Activated CD4-positive, alpha-beta memory T cell treated with anti-CD3 and anti-CD28 coated beads, Interleukin-2, amount 10 ng/mL, durations not matched to agents 7 days and 5 days (primary cell): ENCODE results near the gene CFAP221. TPM values are rescaled to one million over a fixed set of nuclear protein-coding genes. Genes with fewer than 3 reads are reported as not detected.

ENCODE experiments used
- CTCF ChIA-PET: fragments of 350-600 bp; sonication (Branson Sonifier 250); formaldehyde crosslinking; loops from one replicate; lab custom pipeline; 2021; ENCODE audit warnings: antibody characterized with exemption, inconsistent platforms; lab: Charles Lee
- POLR2A ChIA-PET: fragments of 350-600 bp; sonication (Branson Sonifier 250); formaldehyde crosslinking; loops from one replicate; lab custom pipeline; 2021; ENCODE audit warnings: antibody characterized with exemption; lab: Charles Lee
- DNase-seq: peaks from one replicate; pipeline ENCODE4 v3.0.0-alpha.2; 2020
- H3K27ac Mint-ChIP-seq: one replicate; pipeline ENCODE4 v1.8.0; 2021; ENCODE audit warnings: mild to moderate bottlenecking, mixed read lengths
- H3K27me3 Mint-ChIP-seq: one replicate; pipeline ENCODE4 v1.8.0; 2021; ENCODE audit warnings: mixed read lengths
- H3K36me3 Mint-ChIP-seq: one replicate; pipeline ENCODE4 v1.8.0; 2021; ENCODE audit warnings: low read depth, mixed read lengths
- H3K4me1 Mint-ChIP-seq: one replicate; pipeline ENCODE4 v1.8.0; 2021; ENCODE audit warnings: mixed read lengths
- H3K4me3 Mint-ChIP-seq: one replicate; pipeline ENCODE4 v1.8.0; 2021; ENCODE audit warnings: mild to moderate bottlenecking, mixed read lengths
- H3K9me3 Mint-ChIP-seq: one replicate; pipeline ENCODE4 v1.8.0; 2021; ENCODE audit warnings: mixed read lengths
- total RNA-seq, 2 experiments: library from RNA; stranded (reverse); gene quantifications; one replicate each; pipeline ENCODE4 v1.2.3, GENCODE V29; 2021

The CFAP221 gene
- total RNA-seq, 2 experiments from 2014 or later = not detected

DNA sequence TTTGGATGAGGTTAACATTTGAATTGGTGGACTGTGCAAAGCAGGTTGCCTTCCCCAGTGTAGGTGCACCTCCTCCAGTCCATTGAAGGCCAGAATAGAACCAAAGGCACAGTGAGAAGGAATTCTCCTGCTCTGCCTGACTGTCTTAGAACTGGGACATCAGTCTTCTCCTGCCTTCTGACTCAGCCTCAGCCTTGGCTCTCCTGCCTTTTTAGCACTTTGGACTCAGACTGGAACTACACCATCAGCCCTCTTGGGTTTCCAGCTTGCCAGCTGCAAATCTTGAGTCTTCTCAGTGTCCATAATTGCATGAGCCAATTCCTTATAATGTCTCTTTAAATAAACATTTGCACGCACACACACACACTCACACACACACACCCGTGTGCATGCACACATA is 126.8 kb downstream of the CFAP221 start:
- no peaks in the 10 kb centered on the region for H3K36me3 Mint-ChIP-seq
- no peak overlapping the region for H3K27ac Mint-ChIP-seq
- POLR2A ChIA-PET = interaction anchor here (1.4 kb wide), 1 partner anchor 8 kb away, joined by 4 read pairs; the partner anchor contains the start of gene TMEM177
- CTCF ChIA-PET = interaction anchor here (1.4 kb wide), 1 partner anchor 30 kb away, joined by 3 read pairs; no protein-coding TSS in a partner anchor
- peaks cover 6% of the 10 kb centered on the region for H3K27me3 Mint-ChIP-seq
- H3K4me3 Mint-ChIP-seq = no peak overlapping the region
- no peaks in the 10 kb centered on the region for H3K4me1 Mint-ChIP-seq
- no peaks in the 10 kb centered on the region for H3K9me3 Mint-ChIP-seq
- DNase-seq = no peak

DNA sequence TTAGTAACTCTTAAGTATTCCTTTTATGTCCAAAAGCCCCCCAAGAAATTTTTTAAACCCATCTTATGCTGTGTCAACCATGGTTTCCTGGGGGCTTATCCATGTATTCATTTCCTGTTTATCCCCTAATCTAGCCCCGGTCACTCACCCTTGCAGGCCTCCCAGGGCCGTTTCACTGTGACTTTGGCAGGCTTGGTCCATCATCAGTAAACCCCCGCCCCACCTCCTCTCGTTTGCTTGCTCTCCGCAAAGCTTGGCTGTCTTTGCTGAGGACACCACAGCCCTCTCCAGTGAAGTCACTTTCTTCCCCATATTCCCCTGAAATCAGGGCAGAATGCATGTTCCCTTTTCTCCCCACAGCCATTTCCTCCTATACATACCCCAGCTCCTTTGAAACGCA is 127.5 kb downstream of the CFAP221 start:
- Mint-ChIP-seq H3K9me3 (no peaks in the 10 kb centered on the region), H3K4me3 (no peak overlapping the region), H3K27ac (no peak overlapping the region), H3K36me3 (no peaks in the 10 kb centered on the region), H3K4me1 (no peaks in the 10 kb centered on the region), H3K27me3 (peaks cover 6% of the 10 kb centered on the region)
- ChIA-PET CTCF (no interaction called here), POLR2A (no interaction called here)
- DNase-seq = no peak

DNA sequence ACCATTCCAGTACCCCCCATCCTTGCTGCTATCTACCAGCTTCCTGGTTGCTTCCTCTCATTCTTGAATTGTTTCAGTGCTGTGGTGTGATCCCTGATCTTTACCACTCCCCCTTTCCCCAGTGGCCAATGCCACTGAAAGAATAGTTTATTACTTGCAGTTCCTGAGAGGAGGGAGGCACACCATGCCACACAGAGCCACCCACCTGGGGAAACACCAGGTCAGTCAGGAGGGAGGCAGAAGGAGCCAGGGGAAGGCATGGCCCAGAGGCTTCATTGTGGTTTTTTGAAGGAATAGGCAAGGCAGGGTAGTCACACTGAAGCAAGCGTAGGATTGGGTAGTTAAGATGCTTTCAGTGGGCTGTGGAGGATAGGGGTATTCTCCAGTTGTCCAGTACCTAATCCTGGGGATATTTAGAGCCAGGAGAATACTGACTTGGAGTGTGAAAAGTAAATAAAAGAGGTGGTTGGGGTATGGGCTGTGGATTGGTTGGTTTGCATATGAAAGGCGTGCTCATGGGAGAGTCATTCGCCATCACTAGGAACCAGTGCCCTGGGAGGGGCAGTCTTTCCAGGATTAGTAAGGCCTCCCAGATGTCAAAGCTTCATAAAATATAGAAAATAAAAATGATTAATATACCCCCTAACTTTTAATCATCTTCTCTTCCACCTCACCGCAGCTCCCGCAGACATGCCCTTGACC is 128.1 kb downstream of the CFAP221 start:
- DNase-seq = no peak

DNA sequence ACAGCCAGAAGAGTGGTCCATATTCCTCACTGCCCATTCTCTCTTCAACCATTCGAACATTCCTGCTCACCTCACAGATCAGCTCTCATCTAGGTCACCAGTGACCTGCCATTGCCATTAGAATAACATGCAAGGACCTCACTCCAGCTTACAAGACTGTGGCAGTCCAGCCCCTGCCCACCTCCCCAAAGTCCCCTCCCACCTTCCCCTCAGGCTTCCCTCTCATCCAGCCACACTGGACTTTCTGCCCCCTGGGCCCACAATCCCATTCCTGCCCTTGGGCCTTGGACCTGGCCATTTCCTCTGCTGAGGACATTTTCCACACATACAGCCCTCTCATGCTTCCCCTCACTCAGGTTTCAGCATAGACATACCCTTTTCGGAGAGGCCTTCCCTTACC is 129.5 kb downstream of the CFAP221 start:
- peak; percentile 13 for DNase-seq
- Mint-ChIP-seq H3K27me3 (peaks cover 8% of the 10 kb centered on the region), H3K4me3 (no peak overlapping the region), H3K4me1 (peaks cover 5% of the 10 kb centered on the region), H3K9me3 (no peaks in the 10 kb centered on the region), H3K27ac (no peak overlapping the region), H3K36me3 (no peaks in the 10 kb centered on the region)
- POLR2A ChIA-PET = no interaction called here
- CTCF ChIA-PET = interaction anchor here (0.7 kb wide), 1 partner anchor 163 kb away, joined by 3 read pairs; no protein-coding TSS in a partner anchor

More for the DNA sequence above, 128.1 kb downstream of the CFAP221 start:
- Mint-ChIP-seq H3K4me3 (no peak overlapping the region), H3K9me3 (no peaks in the 10 kb centered on the region), H3K27me3 (peaks cover 4% of the 10 kb centered on the region), H3K27ac (no peak overlapping the region), H3K4me1 (no peaks in the 10 kb centered on the region), H3K36me3 (no peaks in the 10 kb centered on the region)
- POLR2A ChIA-PET = no interaction called here
- CTCF ChIA-PET = no interaction called here

DNA sequence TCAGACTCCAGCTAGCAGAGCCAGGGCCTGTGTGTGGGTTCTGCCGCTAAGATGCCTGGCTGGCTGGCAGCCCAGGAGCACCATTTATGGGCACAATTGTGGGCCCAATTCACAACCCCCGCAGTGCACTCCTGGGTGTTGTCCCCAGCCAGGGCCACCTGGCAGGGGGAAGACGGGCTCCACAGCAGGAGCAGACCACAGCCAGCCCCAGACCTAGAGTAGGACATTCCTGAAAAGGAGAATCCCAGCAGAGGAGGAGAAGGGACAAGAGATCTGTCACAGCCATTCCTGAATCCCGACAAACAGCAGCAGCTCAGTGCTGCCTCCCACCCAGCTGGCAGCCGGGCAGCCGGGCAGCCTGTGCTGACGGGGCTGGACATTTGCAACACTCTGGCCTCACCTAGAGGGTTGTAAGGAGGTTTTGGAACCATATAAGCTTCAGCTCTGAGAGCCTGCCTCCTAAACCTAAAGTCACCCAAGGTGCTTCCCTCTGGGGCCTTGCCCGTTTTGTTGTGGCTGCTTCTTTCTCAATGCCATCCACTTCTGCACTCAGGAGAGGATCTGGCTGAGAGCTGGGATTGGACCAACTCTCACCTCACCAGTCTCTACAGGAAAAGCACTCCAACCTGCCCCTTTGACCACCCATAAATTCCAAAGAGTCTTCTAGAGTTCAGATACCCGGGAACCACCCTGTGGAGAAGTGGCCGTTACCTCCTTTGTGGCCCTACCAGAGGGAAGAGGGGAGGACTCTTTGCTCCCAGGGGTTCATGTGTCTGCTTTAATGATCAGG is 130.7 kb downstream of the CFAP221 start:
- Mint-ChIP-seq H3K9me3 (no peaks in the 10 kb centered on the region), H3K27me3 (peaks cover 8% of the 10 kb centered on the region)

DNA sequence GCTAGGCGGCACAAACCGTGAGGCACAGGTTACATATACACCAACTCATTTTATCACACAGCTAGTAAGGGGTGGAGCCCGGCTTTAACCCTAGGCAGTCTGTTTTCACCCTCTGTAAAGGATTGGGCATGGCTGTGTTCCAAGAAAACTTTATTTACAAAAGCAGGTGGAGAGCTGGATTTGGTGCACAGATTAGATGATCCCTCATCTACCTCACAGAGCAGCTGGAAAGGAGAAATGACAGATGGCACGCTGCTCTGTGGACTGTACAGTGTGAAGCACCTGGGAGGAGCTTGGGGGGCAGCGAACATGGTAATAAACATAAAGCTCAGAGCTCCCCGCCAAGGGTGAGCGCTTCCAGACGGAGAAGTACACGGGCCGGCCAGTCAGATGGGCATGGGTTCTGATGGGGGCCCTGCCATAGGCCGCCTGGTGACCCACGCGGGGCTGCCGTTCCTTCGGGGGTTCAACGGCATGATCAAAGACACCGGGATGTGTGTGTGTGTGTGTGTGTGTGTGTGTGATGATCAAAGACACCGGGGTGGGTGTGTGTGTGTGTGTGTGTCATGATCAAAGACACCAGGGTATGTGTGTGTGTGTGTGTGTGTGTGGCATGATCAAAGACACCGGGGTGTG is 133.9 kb downstream of the CFAP221 start:
- Mint-ChIP-seq H3K27ac (peak overlapping the region; percentile 69), H3K4me3 (peak overlapping the region; percentile 81), H3K9me3 (no peaks in the 10 kb centered on the region), H3K36me3 (peaks cover 4% of the 10 kb centered on the region), H3K4me1 (peaks cover 24% of the 10 kb centered on the region), H3K27me3 (peaks cover 8% of the 10 kb centered on the region)
- DNase-seq = peak; percentile 16
- CTCF ChIA-PET = interaction anchor here (0.9 to 2.2 kb wide), 8 partner anchors 14 to 635 kb away, joined by 3 to 15 read pairs (median 5); partner anchors contain the start of gene PTPN4
- POLR2A ChIA-PET = interaction anchor here (0.9 to 1.9 kb wide), 9 partner anchors 8 to 554 kb away, joined by 3 to 16 read pairs (median 4); partner anchors contain the start of gene PTPN4

More for the DNA sequence above, 130.7 kb downstream of the CFAP221 start:
- DNase-seq = peak; percentile 11
- POLR2A ChIA-PET = no interaction called here
- Mint-ChIP-seq H3K4me3 (no peak overlapping the region), H3K36me3 (peaks cover 4% of the 10 kb centered on the region), H3K27ac (no peak overlapping the region), H3K4me1 (peaks cover 12% of the 10 kb centered on the region)
- CTCF ChIA-PET = no interaction called here

DNA sequence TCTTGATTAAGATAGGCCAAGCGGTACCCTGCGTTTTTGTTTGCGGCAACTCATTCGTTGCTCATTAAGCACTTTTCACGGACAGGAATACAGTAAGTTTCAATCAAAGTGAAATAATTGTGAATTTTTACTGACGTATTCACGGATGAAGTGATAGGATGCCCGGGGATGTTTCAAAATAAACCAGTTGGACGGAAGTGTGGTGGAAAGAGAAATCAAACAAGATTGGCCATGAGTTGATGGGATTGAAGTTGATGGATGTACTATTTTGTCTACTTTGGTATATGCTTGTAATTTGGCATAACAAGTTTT is 135.2 kb downstream of the CFAP221 start:
- Mint-ChIP-seq H3K27ac (peak overlapping the region; percentile 77), H3K9me3 (no peaks in the 10 kb centered on the region), H3K27me3 (peaks cover 8% of the 10 kb centered on the region), H3K4me3 (peak overlapping the region; percentile 81), H3K36me3 (peaks cover 4% of the 10 kb centered on the region), H3K4me1 (peaks cover 24% of the 10 kb centered on the region)
- ChIA-PET CTCF (interaction anchor here (0.9 to 1.9 kb wide), 6 partner anchors 15 to 633 kb away, joined by 4 to 15 read pairs (median 5); no protein-coding TSS in a partner anchor), POLR2A (interaction anchor here (1.0 to 1.9 kb wide), 7 partner anchors 15 to 553 kb away, joined by 3 to 16 read pairs (median 5); partner anchors contain the start of gene PTPN4)
- no peak for DNase-seq

DNA sequence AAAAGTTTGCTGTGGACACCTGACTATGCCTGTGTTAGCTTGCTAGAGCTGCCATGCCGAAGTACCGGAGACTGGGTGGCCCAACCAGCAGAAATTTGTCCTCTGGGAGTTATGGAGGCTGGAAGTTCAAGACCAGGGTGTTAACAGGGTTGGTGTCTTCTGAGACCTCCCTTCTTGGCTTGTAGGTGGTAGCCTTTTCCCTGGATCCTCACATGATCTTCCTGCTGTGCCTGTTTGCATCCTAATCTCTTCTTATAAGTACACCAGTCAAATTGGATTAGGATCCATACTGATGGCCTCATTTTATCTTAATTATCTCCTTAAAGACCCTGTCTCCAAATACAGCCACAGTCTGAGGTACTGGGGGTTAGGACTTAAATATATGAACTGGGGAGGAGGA is 135.6 kb downstream of the CFAP221 start:
- DNase-seq = no peak
- H3K27me3 Mint-ChIP-seq = peaks cover 8% of the 10 kb centered on the region
- no peak overlapping the region for H3K27ac Mint-ChIP-seq
- no peaks in the 10 kb centered on the region for H3K9me3 Mint-ChIP-seq
- CTCF ChIA-PET = no interaction called here
- POLR2A ChIA-PET = no interaction called here
- peaks cover 24% of the 10 kb centered on the region for H3K4me1 Mint-ChIP-seq
- H3K4me3 Mint-ChIP-seq = peak overlapping the region; percentile 81
- H3K36me3 Mint-ChIP-seq = peaks cover 4% of the 10 kb centered on the region

DNA sequence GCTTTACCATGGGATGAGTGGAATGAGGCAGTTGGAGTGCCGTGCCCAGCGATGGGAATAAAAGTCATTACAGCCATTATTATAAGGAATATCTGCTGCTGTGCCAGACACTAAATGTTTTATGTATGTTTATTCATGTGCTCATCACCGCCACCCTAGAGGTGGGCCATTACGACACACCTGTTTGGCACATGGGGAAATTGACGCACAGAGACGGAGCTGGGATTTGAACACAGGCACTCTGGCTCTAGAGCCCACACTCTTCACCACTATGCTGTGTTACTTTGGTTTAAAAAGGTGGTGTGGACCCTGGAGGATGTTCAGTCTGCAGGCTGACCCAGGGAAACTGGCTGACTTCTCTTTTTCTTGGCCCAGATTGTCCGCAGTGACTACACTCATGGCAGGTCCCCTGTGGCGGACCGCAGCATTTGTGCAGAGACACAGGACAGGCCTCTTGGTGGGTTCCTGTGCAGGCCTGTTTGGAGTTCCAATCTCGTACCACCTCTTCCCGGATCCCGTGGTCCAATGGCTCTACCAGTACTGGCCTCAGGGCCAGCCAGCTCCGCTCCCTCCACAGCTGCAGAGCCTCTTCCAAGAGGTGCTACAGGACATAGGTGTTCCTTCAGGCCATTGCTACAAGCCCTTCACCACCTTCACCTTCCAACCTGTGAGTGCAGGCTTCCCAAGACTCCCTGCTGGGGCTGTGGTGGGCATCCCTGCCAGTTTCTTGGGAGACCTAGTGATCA is 136.4 kb downstream of the CFAP221 start:
- Mint-ChIP-seq H3K27me3 (peaks cover 8% of the 10 kb centered on the region), H3K27ac (no peak overlapping the region), H3K9me3 (no peaks in the 10 kb centered on the region), H3K4me3 (peak overlapping the region; percentile 14), H3K36me3 (peaks cover 4% of the 10 kb centered on the region), H3K4me1 (peaks cover 24% of the 10 kb centered on the region)
- ChIA-PET POLR2A (no interaction called here), CTCF (no interaction called here)
- DNase-seq = no peak

DNA sequence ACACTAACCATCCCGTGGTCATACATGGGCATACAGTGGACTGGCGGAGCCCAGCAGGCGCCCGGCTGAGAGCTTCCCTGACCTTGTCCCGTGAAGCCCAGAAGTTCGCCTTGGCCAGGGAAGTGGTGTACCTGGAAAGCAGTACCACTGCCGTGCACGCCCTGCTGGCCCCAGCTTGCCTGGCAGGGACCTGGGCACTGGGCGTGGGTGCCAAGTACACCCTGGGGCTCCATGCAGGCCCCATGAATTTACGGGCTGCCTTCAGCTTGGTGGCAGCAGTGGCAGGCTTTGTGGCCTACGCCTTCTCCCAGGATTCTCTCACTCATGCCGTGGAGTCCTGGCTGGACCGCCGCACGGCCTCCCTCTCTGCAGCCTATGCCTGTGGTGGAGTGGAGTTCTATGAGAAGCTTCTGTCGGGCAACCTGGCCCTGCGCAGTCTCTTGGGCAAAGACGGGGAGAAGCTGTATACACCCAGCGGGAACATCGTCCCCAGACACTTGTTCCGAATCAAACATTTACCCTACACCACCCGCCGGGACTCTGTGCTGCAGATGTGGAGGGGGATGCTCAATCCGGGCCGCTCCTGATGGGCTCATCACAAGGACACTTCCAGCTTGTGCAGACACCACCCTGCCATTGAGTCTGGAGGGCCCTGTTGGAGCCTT is 137.1 kb downstream of the CFAP221 start:
- DNase-seq = no peak

DNA sequence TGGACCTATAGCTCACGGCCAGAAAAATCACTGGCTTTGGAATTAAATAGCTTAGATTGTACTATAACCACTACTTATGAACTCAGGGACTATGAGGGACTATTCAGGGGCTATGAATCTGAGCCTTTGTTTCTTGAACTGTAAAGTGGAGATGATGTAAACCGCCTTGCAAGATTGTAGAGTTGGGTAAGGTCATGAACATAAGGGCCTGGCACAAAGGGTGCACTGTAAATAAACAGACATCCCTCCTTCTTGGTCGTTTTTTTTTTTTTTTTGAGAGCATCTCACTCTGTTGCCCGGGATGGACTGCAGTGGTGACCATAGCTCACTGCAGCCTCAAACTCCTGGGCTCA is 137.6 kb downstream of the CFAP221 start:
- H3K4me1 Mint-ChIP-seq = peaks cover 24% of the 10 kb centered on the region
- ChIA-PET POLR2A (no interaction called here), CTCF (interaction anchor here (0.7 to 0.8 kb wide), 2 partner anchors 21 to 23 kb away, joined by 3 read pairs; no protein-coding TSS in a partner anchor)
- no peaks in the 10 kb centered on the region for H3K9me3 Mint-ChIP-seq
- H3K27ac Mint-ChIP-seq = no peak overlapping the region
- peaks cover 4% of the 10 kb centered on the region for H3K36me3 Mint-ChIP-seq
- DNase-seq = no peak
- no peak overlapping the region for H3K4me3 Mint-ChIP-seq
- peaks cover 8% of the 10 kb centered on the region for H3K27me3 Mint-ChIP-seq

More for the DNA sequence above, 137.1 kb downstream of the CFAP221 start:
- Mint-ChIP-seq H3K27ac (no peak overlapping the region), H3K9me3 (no peaks in the 10 kb centered on the region), H3K36me3 (peaks cover 4% of the 10 kb centered on the region), H3K27me3 (peaks cover 8% of the 10 kb centered on the region), H3K4me3 (peak overlapping the region; percentile 14), H3K4me1 (peaks cover 24% of the 10 kb centered on the region)
- ChIA-PET CTCF (interaction anchor here (0.8 kb wide), 1 partner anchor 23 kb away, joined by 3 read pairs; no protein-coding TSS in a partner anchor), POLR2A (no interaction called here)

DNA sequence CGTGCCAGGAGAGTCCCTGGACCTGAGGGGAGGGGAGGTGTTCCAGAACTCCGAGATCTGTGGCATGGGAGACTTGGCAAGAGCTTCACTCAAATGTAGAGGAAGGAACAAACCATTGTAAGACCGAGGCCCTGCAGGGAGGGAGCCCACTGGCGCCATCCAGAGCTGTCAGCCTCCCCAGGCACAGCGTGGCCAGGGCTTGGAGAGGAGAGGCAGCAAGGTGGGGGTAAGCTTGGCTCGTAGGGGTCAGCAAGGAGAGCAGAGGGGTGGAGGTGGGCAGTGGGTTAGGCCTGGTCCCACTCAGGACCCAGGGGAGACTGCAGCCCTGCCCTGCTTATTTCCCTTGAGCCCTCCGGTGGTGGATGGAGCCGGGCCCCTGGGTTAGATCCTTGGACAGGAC is 138.3 kb downstream of the CFAP221 start:
- no peak overlapping the region for H3K27ac Mint-ChIP-seq
- DNase-seq = no peak
- H3K27me3 Mint-ChIP-seq = peaks cover 6% of the 10 kb centered on the region
- peaks cover 10% of the 10 kb centered on the region for H3K36me3 Mint-ChIP-seq
- no peaks in the 10 kb centered on the region for H3K9me3 Mint-ChIP-seq
- ChIA-PET POLR2A (no interaction called here), CTCF (interaction anchor here (0.7 kb wide), 1 partner anchor 22 kb away, joined by 3 read pairs; no protein-coding TSS in a partner anchor)
- peaks cover 24% of the 10 kb centered on the region for H3K4me1 Mint-ChIP-seq
- no peak overlapping the region for H3K4me3 Mint-ChIP-seq
